Neural crest cell (in vitro differentiated cells): ENCODE data around the gene TFPI. TPM values are rescaled to one million over a fixed set of nuclear protein-coding genes. Genes with fewer than 3 reads are reported as not detected.

ENCODE experiments used
- DNase-seq: peaks from one replicate; pipeline ENCODE4 v3.0.0; 2021; ENCODE audit warnings: low read depth, mixed read lengths, low spot score
- H3K27ac Mint-ChIP-seq: one replicate; pipeline ENCODE4 v1.8.0; 2021; ENCODE audit warnings: mild to moderate bottlenecking, mixed read lengths; ENCODE audit not compliant: unreplicated experiment
- H3K27me3 Mint-ChIP-seq: 2 replicates; pipeline ENCODE4 v1.8.0; 2021; ENCODE audit warnings: low read depth, mild to moderate bottlenecking, mixed read lengths
- H3K36me3 Mint-ChIP-seq: 2 replicates; pipeline ENCODE4 v1.8.0; 2021; ENCODE audit warnings: low read depth, mild to moderate bottlenecking, mixed read lengths
- H3K4me1 Mint-ChIP-seq: 2 replicates; pipeline ENCODE4 v1.8.0; 2021; ENCODE audit warnings: mixed read lengths
- H3K4me3 Mint-ChIP-seq: one replicate; pipeline ENCODE4 v1.8.0; 2021; ENCODE audit warnings: mild to moderate bottlenecking, mixed read lengths
- H3K9me3 Mint-ChIP-seq: 2 replicates; pipeline ENCODE4 v1.8.0; 2021; ENCODE audit warnings: mixed read lengths
- total RNA-seq: library from RNA; stranded (reverse); gene quantifications from 2 replicates; pipeline ENCODE4 v1.2.1, GENCODE V29; 2021
- TF ChIP-seq, protein P1 (sequence below): fragments of 200-600 bp; sonication (generic); conservative IDR thresholded peaks from 2 replicates; pipeline ENCODE4 v1.5.0; 2021; ENCODE audit warnings: antibody characterized with exemption, mild to moderate bottlenecking

The TFPI gene
- total RNA-seq, 1 donor from 2014 or later = 7.0 TPM

- Mint-ChIP-seq H3K9me3 (no peaks in the 10 kb centered on the region), H3K27ac (no peak overlapping the region), H3K27me3 (no peaks in the 10 kb centered on the region), H3K4me1 (peaks cover 7% of the 10 kb centered on the region), H3K36me3 (no peaks in the 10 kb centered on the region), H3K4me3 (no peak overlapping the region)
- no peak for DNase-seq
- TF ChIP-seq, protein P1, sequence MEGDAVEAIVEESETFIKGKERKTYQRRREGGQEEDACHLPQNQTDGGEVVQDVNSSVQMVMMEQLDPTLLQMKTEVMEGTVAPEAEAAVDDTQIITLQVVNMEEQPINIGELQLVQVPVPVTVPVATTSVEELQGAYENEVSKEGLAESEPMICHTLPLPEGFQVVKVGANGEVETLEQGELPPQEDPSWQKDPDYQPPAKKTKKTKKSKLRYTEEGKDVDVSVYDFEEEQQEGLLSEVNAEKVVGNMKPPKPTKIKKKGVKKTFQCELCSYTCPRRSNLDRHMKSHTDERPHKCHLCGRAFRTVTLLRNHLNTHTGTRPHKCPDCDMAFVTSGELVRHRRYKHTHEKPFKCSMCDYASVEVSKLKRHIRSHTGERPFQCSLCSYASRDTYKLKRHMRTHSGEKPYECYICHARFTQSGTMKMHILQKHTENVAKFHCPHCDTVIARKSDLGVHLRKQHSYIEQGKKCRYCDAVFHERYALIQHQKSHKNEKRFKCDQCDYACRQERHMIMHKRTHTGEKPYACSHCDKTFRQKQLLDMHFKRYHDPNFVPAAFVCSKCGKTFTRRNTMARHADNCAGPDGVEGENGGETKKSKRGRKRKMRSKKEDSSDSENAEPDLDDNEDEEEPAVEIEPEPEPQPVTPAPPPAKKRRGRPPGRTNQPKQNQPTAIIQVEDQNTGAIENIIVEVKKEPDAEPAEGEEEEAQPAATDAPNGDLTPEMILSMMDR = no peak
Observed at GRCh38 chr2:187461294-187462261, 92.7 kb downstream of the TFPI start.

GRCh38 chr2:187459256-187459655, 95.0 kb downstream of the TFPI start:
- H3K36me3 Mint-ChIP-seq = no peaks in the 10 kb centered on the region
- H3K4me3 Mint-ChIP-seq = no peak overlapping the region
- no peaks in the 10 kb centered on the region for H3K9me3 Mint-ChIP-seq
- H3K27me3 Mint-ChIP-seq = no peaks in the 10 kb centered on the region
- no peak overlapping the region for H3K27ac Mint-ChIP-seq
- TF ChIP-seq, protein P1 = no peak
- H3K4me1 Mint-ChIP-seq = no peaks in the 10 kb centered on the region
- no peak for DNase-seq

DNA sequence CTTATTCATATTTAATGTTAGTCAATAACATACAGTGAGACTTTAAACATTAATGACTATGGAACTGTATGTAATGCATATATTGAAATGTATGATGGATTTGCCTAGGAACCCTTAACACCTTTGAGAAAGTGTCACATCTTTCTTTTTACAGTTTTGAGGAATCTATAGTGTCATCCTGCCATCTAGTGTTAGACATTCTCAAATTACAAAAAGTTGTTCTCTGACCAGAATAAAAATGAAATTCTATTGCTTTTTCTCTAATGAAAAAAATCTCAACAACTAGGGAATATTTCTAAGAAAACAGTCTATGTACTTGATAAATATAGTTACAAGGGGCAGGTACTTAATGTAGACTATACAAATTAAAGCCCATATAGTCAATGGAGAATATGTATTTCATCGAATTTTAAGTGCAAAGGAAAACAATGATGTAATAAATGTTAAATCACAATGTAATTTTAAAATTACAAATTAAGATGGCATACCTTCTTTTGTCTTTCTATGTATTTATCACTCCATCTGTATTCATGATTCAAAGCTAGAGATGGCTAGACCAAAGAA, 101.1 kb downstream of the TFPI start:
- Mint-ChIP-seq H3K36me3 (no peaks in the 10 kb centered on the region), H3K4me3 (no peak overlapping the region), H3K9me3 (no peaks in the 10 kb centered on the region), H3K27me3 (no peaks in the 10 kb centered on the region), H3K4me1 (peaks cover 5% of the 10 kb centered on the region), H3K27ac (no peak overlapping the region)
- no peak for DNase-seq
- TF ChIP-seq, protein P1 = peak; percentile 77

- Mint-ChIP-seq H3K9me3 (no peaks in the 10 kb centered on the region), H3K36me3 (no peaks in the 10 kb centered on the region), H3K4me1 (peaks cover 8% of the 10 kb centered on the region), H3K27me3 (no peaks in the 10 kb centered on the region), H3K27ac (no peak overlapping the region), H3K4me3 (no peak overlapping the region)
- TF ChIP-seq, protein P1 = no peak
- DNase-seq = no peak
Observed at GRCh38 chr2:187451510-187451909, 102.7 kb downstream of the TFPI start.

- Mint-ChIP-seq H3K27ac (no peak overlapping the region), H3K27me3 (no peaks in the 10 kb centered on the region), H3K4me3 (peak overlapping the region; percentile 31), H3K36me3 (no peaks in the 10 kb centered on the region), H3K4me1 (peaks cover 8% of the 10 kb centered on the region), H3K9me3 (no peaks in the 10 kb centered on the region)
- DNase-seq = no peak
- TF ChIP-seq, protein P1 = no peak
Observed at GRCh38 chr2:187447336-187447735, 106.9 kb downstream of the TFPI start.
